Small intestine (tissue), 7 donors: Measurements from ENCODE around the gene CIROP. TPM values are rescaled to one million over a fixed set of nuclear protein-coding genes. Genes with fewer than 3 reads are reported as not detected.
A peak's percentile ranks its signal among the peaks of the same experiment; 100 is the strongest.

ENCODE experiments used
- DNase-seq, 2 donors: peaks; one replicate each; pipeline versions ENCODE4 v3.0.0 to v3.0.0-alpha.2; 2013
- FAIRE-seq: peaks from 2 replicates; lab custom pipeline; 2012; peaks lifted over from hg19 to GRCh38; lab: Jason Lieb, UNC
- H3K27ac ChIP-seq, 3 donors: one replicate each; pipeline ENCODE4 v1.5.1; 2013; ENCODE audit warnings: low read length in 2 of 3, mild to moderate bottlenecking in 2 of 3, control low read depth in 1 of 3, inconsistent platforms in 1 of 3, low read depth in 1 of 3, moderate library complexity in 1 of 3
- H3K27me3 ChIP-seq, 3 donors: one replicate each; pipeline ENCODE4 v1.6.1; 2013; ENCODE audit warnings: low read length in 3 of 3, inconsistent platforms in 1 of 3; ENCODE audit not compliant: control insufficient read depth in 3 of 3, insufficient read depth in 3 of 3
- H3K36me3 ChIP-seq, 3 donors: one replicate each; pipeline ENCODE4 v1.6.1; 2013; ENCODE audit warnings: low read length in 3 of 3, inconsistent platforms in 1 of 3, low read depth in 1 of 3, mild to moderate bottlenecking in 1 of 3, moderate library complexity in 1 of 3; ENCODE audit not compliant: control insufficient read depth in 3 of 3, insufficient read depth in 2 of 3
- H3K4me1 ChIP-seq, 3 donors: one replicate each; pipeline ENCODE4 v1.6.1; 2013; ENCODE audit warnings: low read length in 2 of 3, inconsistent platforms in 1 of 3, low read depth in 1 of 3, mild to moderate bottlenecking in 1 of 3, moderate library complexity in 1 of 3; ENCODE audit not compliant: control insufficient read depth in 3 of 3, insufficient read depth in 2 of 3
- H3K4me3 ChIP-seq, 3 donors: one replicate each; pipeline ENCODE4 v1.5.1; 2013; ENCODE audit warnings: low read length in 3 of 3, control low read depth in 1 of 3, inconsistent platforms in 1 of 3, low read depth in 1 of 3, mild to moderate bottlenecking in 1 of 3, moderate library complexity in 1 of 3
- H3K9me3 ChIP-seq, 2 donors: one replicate each; pipeline ENCODE4 v1.6.1; 2013; ENCODE audit warnings: low read depth in 1 of 2, low read length in 1 of 2; ENCODE audit not compliant: control insufficient read depth in 2 of 2, insufficient read depth in 1 of 2
- WGBS, 3 donors: extraction: QIAGEN DNeasy Blood & Tissue Kit; methylation state at CpG; one replicate each; pipeline ENCODE4 v1.1.7; 2013; 5-methylcytosine and 5-hydroxymethylcytosine counted together
- polyA plus RNA-seq, 4 donors: library from polyadenylated mRNA; stranded (reverse) in 3 of 4; unstranded in 1 of 4; fragments of 200-250 nt in 3 of 4; fragments of 120-200 nt in 1 of 4; gene quantifications; one replicate each; pipeline versions ENCODE4 v1.2.1 to v1.2.3, GENCODE V29; 2013
- donor health status: healthy with polysubstance abuse.
- donor health status: control.
- donor health status: control.
- donor health status: Bipolar disorder and iron deficiency.
- donor health status: healthy.

Gene CIROP
- polyA plus RNA-seq, 4 donors = 0.04 TPM; not detected in 3

DNA sequence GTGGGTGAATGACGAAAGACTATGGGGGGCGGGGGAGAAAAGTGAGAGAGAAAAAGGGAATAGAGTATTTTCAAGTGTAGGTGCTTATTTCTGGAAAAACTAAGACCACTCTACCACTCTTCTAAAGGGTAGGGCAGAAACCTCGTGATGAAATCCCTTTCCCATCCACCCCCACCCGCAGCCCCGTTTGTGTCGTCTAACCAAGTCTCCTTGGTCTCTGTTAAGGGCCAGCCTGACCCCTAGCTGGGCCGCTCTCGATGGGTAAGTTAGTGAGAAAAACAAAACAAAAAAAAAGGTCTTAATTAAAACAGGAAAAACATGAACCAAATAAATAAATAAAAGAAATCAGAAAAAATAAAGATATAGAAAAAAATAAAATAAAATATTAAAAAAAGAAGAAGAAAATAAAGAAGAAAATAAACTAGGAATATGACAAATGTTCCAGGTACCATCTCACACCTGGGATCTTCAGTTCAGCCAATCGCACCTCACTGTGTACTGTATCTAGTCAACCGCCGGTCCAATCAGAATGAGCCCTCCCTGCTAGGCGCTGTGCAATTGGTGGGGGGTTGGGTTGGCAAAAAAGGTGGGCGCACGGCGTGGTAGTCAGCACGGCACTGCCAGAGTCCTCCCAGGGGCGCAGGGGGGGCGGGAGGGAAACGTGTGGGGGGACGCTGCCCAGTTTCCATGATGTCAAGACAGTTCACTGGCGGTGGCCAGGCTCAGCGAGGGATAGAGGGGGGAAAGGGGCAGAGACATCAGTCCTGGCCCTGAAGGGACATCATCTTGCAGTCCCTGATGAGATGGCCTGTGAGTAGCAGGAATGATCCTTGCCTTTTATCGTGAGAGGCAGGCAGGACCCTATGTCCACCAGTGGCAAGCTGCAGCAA, 37.7 kb downstream of the CIROP start:
- Histone ChIP-seq H3K4me1 (peaks cover 0 to 18% (median 2%) of the 10 kb centered on the region in 3 donors), H3K27ac (no peak overlapping the region), H3K4me3 (no peak overlapping the region), H3K27me3 (no peaks in the 10 kb centered on the region), H3K9me3 (no peaks in the 10 kb centered on the region), H3K36me3 (peaks cover 17 to 67% (median 28%) of the 10 kb centered on the region in 3 donors)
- WGBS, 3 donors = 90 to 91% (median 90%) methylated on average over 23 of the region's 23 CpGs
- FAIRE-seq = no peak
- DNase-seq = no peak

DNA sequence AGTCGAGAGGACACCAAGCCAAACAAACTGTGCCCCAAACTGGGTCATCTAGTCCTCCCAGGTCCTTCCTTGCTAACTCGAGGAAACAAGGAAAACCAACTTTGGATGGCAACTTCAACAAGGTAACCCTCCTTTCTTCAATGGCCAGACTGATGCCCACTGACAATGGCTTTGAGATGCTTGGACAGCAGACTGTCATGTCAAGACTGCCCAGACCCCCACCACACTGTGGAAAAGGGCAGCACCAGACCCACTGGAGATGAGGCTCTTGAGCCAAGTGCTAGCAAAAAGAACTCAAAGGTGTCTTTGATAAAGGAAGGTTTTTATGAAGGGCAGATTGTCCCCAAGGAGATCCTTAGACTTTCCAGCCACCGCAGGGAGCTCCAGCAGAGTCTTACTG, 38.4 kb downstream of the CIROP start:
- WGBS, 3 donors = 89 to 91% (median 90%) methylated on average over 3 of the region's 3 CpGs
- peaks cover 20 to 71% (median 31%) of the 10 kb centered on the region in 3 donors for H3K36me3 ChIP-seq
- no peaks in the 10 kb centered on the region for H3K9me3 ChIP-seq
- no peak overlapping the region for H3K4me3 ChIP-seq
- no peaks in the 10 kb centered on the region for H3K27me3 ChIP-seq
- FAIRE-seq (no peak), DNase-seq (no peak)
- peaks cover 0 to 11% (median 2%) of the 10 kb centered on the region in 3 donors for H3K4me1 ChIP-seq
- H3K27ac ChIP-seq = no peak overlapping the region

DNA sequence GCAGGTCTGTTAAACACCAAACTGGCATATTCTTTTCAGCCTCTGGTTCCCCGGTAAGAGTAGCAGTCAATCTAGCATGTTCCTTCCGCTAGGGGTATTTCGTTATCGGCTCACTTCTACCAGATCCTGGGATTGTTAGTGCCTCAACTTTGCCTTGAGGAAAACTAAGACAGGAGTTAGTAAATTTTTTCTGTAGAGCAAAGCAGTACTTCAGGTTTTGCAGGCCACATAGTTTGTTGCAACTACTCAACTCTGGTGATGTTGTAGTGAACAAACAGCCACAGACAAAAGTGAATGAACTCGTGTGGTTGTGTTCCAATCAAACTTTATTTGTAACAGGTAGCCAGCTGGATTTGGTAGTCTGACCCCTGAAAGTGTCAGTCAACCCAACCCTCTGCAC, 41.2 kb downstream of the CIROP start:
- FAIRE-seq = no peak
- no peak overlapping the region for H3K4me3 ChIP-seq
- H3K27me3 ChIP-seq = no peaks in the 10 kb centered on the region
- H3K36me3 ChIP-seq = peaks cover 22 to 88% (median 46%) of the 10 kb centered on the region in 3 donors
- H3K4me1 ChIP-seq = no peaks in the 10 kb centered on the region
- WGBS, 3 donors = 85 to 89% (median 88%) methylated on average over 5 of the region's 5 CpGs
- no peak for DNase-seq
- H3K9me3 ChIP-seq = no peaks in the 10 kb centered on the region
- H3K27ac ChIP-seq = no peak overlapping the region

DNA sequence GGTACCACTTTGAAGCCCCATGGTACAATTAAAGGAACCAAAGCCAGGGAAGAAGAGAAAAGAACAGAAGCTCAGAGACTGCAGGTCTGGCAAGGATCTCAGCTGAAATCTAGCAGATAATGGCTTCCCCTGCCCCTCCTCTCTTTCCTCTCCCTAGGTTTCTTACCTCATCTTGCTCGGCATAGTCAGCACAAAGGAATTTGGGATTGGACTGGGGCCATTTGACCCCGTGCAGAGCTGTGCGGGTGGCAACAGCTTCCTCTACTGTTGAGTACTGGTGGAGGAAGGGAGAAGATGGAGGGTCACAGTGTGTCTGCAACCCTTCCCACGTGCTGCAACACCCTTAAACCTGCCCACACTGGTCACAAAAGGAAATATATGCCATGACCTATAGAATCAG, 42.8 kb downstream of the CIROP start:
- DNase-seq = peak in 1 of 2 donors; percentile 36

DNA sequence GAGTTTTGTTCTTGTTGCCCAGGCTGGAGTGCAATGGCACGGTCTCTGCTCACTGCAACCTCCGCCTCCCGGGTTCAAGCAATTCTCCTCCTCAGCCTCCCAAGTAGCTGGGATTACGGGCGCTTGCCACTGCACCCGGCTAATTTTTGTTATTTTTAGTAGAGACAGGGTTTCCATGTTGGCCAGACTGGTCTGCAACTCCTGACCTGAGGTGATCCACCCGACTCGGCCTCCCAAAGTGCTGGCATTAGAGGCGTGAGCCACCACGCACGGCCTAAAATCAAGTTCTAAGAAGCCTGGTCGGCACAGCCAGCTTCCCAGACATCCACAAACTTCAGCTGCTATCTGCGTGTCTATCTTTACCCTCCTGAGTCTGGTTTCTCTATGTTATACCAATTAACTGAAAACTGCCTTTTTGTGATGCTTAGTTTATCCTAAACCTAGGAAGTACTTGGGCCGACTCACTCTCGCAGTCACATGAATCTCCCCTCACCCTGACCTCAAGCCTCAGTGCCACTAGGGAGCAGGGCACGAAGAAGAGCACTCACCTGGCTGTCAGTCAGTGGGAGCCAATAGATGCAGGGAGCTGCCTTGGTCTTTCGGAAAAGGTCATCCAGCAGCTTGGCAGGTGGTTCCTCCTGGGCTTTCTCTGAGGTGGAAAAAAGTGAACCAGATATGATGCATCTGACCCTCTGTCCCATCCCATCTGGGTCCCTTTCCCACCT, 44.1 kb downstream of the CIROP start:
- DNase-seq (no peak), FAIRE-seq (no peak)
- Histone ChIP-seq H3K4me1 (peaks cover 0 to 13% (median 2%) of the 10 kb centered on the region in 3 donors), H3K27ac (no peak overlapping the region), H3K9me3 (no peaks in the 10 kb centered on the region), H3K4me3 (no peak overlapping the region), H3K36me3 (peaks cover 18 to 67% (median 39%) of the 10 kb centered on the region in 3 donors), H3K27me3 (no peaks in the 10 kb centered on the region)
- 93 to 97% (median 94%) methylated on average over 17 of the region's 17 CpGs for WGBS, 3 donors

More for the DNA sequence above, 42.8 kb downstream of the CIROP start:
- 17 to 26% (median 21%) methylated on average over 4 of the region's 4 CpGs for WGBS, 3 donors
- Histone ChIP-seq H3K4me1 (peaks cover 0 to 5% (median 0%) of the 10 kb centered on the region in 3 donors), H3K4me3 (no peak overlapping the region), H3K36me3 (peaks cover 18 to 76% (median 39%) of the 10 kb centered on the region in 3 donors), H3K27ac (no peak overlapping the region), H3K9me3 (no peaks in the 10 kb centered on the region), H3K27me3 (no peaks in the 10 kb centered on the region)
- FAIRE-seq = no peak

DNA sequence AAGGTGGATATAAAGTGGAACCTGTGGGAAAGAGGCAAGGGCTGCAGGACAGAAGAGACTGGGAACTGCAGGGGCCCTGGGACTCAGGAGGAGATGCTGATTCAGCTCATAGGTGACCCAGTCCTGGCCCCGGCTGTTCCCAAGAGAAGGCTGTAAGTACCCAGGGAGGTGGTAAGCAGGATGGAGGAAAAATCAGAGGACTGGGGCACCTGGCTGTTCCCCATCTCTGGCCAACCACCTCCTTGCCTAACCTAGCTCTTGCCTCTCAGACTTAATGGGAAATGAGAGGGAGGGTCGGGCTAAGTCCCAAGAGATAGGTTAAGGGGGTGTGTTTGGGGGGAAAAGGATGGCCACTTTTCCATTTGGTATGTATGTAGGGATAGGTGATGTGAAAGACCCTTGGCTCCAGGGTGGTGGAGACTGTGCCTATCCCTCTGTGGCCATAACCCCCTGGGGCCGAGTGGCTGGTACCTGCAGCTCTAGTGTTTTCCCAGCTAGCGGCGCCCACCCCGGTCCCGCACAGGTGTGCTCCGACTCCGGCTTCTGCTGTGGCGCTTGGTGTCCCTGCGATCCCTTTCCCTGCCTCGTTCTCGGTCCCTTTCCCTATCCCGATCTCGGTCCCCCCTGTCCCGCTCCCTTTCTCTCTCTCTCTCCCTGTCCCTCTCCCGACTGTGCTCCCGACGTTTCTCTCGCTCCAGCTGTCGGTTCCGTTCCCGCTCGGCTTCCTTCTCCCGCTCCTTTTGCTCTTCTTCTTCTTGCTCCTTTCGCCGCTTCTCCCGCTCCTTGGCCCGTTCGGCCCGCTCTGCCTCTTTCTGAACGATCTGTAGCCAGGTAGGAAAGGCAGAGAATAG, 45.9 kb downstream of the CIROP start:
- Histone ChIP-seq H3K27me3 (no peaks in the 10 kb centered on the region), H3K9me3 (no peaks in the 10 kb centered on the region), H3K27ac (no peak overlapping the region), H3K4me1 (peaks cover 0 to 13% (median 2%) of the 10 kb centered on the region in 3 donors), H3K36me3 (peaks cover 18 to 60% (median 36%) of the 10 kb centered on the region in 3 donors), H3K4me3 (no peak overlapping the region)
- 91% methylated on average over 31 to 32 of the region's 32 CpGs for WGBS, 3 donors
- DNase-seq (no peak), FAIRE-seq (no peak)

DNA sequence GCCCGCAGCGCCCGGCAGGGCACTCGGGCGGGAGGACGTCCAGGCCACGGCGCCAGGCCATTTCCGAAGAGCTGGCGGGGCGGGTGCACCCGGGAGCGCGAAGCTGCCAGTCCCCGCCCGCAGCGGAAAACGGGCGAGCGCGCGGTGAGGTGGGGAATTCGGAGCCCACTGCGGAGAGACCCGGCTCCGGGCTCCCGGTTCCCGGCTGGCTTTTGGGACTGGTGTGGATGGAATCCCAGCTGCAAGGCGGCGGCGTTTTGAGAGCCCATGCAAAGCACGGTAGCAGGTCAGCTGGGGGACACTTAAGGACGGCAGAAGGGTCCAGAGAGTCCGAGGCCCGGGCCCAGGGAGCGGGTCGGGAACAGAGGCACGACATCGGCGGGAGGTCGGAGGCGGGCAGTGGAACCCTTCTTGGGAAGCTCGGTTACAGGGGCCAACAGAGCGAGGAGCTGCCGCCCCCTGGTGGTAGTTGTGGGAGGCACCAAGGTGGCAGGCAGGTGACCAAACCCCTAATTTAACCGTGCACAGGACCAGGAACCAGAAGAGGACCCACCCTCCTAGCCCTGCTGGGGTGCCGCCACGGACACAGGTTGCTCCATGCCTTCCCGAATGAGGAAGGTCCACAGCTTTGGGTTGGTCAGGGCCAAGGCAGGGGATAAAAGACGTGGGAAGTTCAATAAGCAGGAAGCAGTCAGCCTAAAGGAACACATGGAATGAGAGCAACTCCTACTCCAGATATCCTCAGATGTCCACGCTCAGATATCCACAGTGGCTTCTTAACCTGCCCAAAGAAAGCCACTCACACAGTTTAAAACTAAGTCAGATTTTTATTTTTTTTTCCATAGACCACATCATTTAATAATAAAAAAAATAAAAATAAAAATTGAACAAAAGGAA, 46.8 kb downstream of the CIROP start:
- FAIRE-seq = no peak
- H3K27ac ChIP-seq = peak overlapping the region in 2 of 3 donors; percentile 40 to 44
- H3K4me1 ChIP-seq = peaks cover 0 to 13% (median 2%) of the 10 kb centered on the region in 3 donors
- no peaks in the 10 kb centered on the region for H3K27me3 ChIP-seq
- H3K4me3 ChIP-seq = peak overlapping the region; percentile 54 to 76 (median 56)
- H3K36me3 ChIP-seq = peaks cover 15 to 54% (median 27%) of the 10 kb centered on the region in 3 donors
- 1 to 2% (median 1%) methylated on average over 40 to 51 of the region's 51 CpGs for WGBS, 3 donors
- no peaks in the 10 kb centered on the region for H3K9me3 ChIP-seq
- DNase-seq = peak; percentile 89 to 94
